ENCODE results near the gene CCDC187.

Gene CCDC187

DNA sequence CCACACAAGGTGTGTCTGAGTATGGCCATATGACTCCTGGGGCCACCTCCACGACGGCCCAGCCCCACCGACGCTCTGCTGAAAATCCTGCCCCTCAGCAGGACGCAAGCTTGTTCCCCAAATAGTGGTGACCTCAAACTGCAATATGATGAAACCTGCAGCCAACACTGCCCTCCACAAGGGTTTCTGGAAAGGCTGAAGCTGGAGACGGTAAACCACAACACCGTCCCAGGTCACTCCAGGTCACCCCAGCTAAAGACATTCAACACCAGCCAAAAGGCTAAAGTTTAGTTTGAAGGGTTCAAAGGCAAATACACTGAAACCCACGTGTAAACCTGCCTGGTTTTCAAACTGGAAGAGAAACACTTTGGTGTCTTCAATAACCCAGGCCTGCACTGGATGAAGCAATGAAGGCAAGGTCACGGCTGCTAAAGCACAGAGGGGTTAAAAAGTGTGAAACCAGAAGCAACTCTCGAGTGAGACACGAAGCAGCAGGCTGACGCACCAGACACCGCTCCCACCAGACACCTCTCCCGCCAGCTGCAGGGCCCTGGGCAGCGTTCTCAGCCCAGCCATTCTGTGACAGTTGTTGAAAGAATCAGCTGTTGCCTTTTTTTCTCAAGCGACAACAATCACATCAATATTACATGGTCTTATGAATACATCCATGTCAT lies 97.2 kb downstream of the CCDC187 start:
- DNase-seq (ENCODE audit: low read depth) = no peak

DNA sequence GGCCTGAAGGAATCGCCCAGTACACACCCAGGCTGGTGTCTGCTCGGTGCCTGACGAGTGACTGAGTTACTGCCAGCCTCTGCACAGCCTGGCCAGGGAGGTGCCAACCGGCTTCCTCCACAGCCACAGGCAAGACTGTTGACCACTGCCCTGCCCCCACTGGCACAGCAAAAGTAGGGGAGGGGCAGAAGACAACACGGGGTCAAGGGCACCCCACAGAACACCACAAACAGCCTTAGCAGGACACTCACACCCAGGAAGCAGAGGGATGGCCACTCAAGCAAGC lies 98.2 kb downstream of the CCDC187 start:
- no peak for DNase-seq (ENCODE audit: low read depth)

DNA sequence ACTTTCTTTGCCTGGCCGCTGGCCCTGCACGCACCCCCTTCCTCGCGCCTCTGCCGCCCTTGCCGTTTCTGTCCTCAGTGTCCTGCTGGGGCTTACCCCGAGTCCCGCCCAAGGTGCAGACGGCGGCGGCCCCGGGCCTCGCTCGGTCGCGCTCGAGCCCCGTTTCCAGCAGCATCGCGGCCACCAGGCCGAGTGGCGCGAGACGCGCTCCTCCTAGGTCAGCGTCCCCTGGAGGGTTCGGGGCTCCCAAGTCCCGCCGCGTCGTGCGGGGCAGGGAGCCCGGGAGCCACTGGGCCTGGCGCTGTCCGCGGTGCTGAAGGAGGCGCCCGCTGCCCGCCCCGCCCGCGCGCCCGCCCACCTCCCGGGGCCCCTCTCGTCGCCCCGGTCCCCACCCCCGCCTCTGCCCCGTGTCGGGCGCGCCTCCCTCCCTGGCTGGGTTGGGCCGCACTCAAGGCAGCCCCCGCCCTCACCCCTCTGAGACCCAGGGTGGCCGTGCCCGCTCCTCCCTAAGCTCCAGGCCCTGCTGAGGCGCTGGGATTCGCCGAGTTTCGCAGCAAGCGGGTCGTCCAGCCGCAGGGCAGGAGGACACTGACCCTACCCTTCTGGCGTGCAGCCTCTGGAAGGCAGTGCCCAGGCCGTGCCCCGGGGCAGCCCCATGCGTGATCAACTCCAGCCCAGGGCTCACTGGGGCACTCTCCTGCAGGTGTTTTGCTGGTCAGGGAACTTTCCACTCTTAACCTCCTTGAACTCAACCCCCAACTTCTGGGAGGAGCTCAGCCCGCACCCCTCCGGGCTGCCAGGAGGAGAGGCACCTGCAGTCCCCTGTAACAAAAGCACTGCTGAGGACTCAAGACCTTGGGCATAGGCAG lies 98.8 kb downstream of the CCDC187 start, which contains the start of gene LHX3:
Gene LHX3, minus strand, starts transcription at position 291 of the 869 bp plus-strand sequence. Its CDS starts 116 bp downstream, at position 175.
- DNase-seq (ENCODE audit: low read depth) = no peak

DNA sequence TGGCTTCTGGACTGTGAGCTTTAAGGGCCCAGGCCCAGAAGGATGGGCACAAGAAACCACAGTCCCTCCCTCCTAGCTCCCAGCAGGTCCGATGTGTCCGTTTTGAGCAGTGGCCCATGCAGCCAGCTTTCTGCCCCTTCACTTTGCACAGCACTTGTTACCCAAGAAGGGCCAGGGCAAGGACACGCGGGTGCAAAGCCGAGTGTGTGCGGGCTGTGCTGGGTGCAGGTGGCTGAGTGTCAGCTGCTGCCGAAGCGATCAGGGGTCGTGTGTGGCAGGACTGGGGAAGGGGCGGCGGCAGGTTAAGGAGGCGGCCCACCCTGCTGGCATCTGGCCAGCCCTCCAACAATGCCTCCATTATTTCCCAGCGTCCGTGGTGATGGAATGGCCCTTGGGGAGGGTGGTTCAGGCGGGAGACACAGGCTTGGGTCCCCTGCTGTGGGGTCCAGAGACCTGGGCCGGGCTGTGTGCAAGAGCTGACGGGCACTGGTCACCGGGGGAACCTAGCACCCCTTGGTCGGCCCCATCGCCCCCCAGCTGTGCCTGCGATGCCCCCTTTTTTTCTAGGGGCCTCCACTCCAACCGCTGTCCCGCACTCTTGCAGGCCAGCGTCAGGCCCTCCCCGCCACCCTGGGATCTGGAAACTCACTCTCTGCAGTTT lies 99.6 kb downstream of the CCDC187 start:
- no peak for DNase-seq (ENCODE audit: low read depth)

DNA sequence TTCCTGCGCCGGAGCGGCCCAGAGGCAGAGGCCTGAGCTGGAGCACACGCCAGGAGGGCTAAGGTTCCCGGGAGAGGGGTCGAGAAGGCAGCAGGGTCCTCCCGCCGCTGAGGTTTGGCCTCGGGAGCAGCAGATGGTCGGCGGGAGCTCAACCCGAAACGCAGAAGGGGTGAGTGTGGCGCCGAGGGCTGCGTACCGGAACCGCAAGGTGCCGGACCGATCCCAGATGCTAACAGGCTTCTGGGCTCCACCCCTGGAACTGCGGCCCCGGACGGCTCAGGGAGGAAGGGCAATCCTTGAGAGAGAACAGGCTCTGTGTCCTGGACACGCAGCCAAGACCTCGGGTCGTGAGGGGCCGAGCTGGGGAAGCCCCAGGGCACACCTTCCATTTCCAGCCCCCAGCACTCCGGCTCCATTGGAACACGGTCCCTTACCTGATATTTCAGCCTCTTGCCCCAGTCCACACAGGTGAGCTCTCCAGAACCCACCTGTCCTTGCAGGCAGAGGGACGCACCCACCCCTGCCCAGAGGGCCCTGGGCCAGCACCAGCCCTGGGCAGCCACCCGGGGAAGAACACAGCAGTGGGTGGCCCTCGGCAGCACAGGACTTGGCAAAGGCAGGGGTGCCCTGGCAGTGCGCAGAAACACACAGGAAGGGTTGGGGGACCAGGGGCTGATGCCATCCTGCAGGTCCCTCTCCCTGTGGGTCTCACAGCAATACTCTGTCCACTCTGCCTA lies 100.3 kb downstream of the CCDC187 start:
- DNase-seq (ENCODE audit: low read depth) = no peak

DNA sequence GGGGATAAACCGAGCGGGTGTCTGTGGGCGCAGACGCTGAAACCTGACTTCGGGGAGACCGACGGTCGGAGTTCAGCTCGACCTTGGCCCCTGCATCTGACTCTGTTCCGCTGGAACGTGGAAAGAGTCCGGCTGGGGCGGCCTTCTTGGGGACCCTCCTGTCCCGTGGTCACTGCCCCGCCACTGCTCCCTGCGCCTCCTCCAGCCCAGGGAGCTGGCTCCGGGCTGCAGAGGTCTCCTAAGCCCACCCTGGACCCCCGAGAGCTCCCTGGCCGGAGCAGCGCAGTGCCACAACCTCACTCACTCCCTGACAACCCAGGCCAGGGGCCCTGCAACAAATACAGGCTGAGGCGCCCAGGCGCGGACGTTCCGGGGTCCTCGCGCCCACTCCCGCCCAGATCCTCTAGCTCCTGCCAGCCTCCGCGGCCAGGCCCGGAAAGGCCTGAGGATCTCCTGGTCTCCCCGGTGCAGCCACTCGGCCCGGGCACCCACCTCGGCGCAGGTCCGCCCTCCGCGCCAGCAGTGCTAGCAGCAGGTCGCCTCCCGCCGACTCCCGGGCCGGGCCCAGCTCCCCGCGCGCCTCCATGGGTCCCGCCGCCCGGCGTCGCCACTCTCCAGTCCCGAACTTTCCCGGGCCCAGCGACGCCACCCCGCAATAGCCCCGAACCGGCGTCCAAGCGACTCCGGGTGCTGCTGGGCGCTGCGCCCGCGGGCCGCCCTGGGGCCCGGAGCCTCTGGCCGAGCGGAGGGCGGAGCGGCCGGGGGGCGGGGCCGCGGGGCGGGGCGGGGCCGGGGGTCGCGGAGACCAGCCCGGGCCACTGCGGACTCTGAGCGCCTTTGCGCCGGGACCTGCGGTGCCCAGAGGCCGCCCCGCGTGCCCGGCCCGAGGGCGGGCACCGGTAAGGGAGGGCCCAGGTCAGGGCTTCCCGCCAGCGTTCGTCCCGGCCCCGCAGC lies 101.2 kb downstream of the CCDC187 start:
- no peak for DNase-seq (ENCODE audit: low read depth)

DNA sequence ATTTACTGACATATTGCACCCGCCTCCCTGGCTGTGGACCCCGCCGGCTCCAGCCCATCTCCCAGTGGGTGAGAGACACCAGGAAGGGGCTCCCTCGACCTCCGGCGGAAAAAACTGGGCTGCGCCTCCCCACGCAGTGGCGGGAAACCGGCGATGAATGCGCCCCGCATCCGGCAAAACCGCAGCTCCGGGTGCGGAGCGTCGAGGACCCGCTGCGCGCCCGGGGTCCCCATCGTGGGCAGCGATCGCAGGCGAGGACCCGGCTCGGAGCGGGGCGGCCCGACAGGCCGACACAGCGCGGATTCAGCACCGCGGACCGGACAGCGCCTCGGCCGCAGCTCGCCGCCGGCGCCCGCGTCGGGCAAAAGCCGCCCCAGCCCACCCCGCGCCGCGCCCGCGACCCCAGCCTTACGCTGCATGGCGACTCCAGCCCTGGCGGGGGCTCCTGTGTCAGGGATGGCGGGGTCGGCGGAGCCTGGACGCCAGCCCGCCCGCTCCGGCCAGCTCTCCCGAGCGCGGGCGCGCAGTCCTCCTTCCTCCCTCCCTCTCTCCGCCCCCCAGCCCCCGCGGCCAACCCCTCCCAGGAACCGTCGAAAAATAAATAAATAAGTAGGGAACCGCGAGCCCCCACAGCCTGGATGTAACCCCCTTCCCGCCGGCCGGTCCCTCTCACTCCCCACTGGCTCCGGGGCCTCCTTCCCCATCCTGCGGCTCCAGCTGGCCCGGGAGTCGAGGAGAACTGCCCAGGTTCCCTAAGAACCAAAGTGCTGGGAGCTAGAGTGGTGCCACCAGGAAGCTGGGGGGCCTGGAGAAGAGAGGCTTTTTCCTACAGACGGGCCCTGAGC lies 102.1 kb downstream of the CCDC187 start:
- no peak for DNase-seq (ENCODE audit: low read depth)

DNA sequence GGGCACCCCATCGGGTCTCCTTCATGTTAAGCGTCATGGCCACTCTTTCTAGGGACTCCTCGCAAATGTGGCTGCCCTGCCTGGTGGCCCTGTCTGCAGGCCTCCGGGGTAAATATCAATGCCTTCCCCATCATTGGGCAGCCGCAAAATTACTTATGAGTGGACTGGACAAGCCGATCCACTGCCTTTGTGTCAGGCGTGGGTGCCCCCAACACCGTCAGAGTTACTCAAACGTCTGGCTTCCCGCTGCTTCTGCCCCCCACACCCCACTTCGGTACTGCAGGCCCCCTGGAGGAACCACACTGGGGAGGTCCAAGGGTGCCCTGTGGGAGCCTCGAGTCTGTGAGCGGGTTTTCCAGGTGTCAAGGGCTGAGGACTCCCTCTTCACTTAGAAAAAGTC lies 102.7 kb downstream of the CCDC187 start:
- DNase-seq (ENCODE audit: low read depth) = no peak

DNA sequence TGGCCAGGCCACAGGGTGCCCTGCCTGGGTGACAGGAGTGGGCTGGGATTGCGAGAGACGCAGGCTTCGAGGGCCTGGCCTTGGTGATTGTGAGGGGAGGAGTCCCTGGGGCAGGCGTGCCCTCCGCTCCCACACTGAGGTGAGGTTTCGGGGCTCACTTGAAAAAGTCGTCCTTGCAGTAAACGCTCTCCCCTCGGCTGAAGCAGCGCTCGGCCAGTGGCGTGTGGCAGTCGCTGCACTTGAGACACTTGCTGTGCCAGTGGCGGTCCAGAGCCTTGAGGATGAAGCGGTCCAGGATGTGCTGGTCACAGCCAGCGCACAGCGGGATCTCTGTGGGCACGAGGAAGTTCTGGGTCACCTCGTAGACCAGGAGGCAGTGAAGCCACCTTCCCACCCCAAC lies 103.5 kb downstream of the CCDC187 start:
- no peak for DNase-seq (ENCODE audit: low read depth)
